Cardiac muscle cell (in vitro differentiated cells and primary cell): ENCODE measurements around the gene MFN2. TPM values are rescaled to one million over a fixed set of nuclear protein-coding genes. Genes with fewer than 3 reads are reported as not detected.
"Not testable (repeated sequence)": the region's sequence is repeated elsewhere in the genome, so short reads cannot be mapped to it uniquely, and the experiment has no call there.

Source experiments
- DNase-seq, 2 donors: peaks; one replicate each; pipeline versions ENCODE4 v3.0.0 to v3.0.0-alpha.2; 2010 to 2017; ENCODE audit warnings: low read depth in 1 of 2, low spot score in 1 of 2
- H3K27ac ChIP-seq: fragments of 200-600 bp; sonication (generic); 2 replicates; pipeline ENCODE4 v1.5.1; 2016
- H3K27me3 ChIP-seq: fragments of 200-600 bp; sonication (generic); 2 replicates; pipeline ENCODE4 v1.6.0; 2016; ENCODE audit warnings: control low read depth
- H3K36me3 ChIP-seq: fragments of 200-600 bp; sonication (generic); 2 replicates; pipeline ENCODE4 v1.5.1; 2016; ENCODE audit warnings: control low read depth
- H3K4me1 ChIP-seq: fragments of 200-600 bp; sonication (generic); 2 replicates; pipeline ENCODE4 v1.8.1; 2017; ENCODE audit warnings: low read depth, mild to moderate bottlenecking, mixed run types
- H3K4me3 ChIP-seq: fragments of 200-600 bp; sonication (generic); 2 replicates; pipeline ENCODE4 v1.5.1; 2016; ENCODE audit warnings: mild to moderate bottlenecking
- H3K9me3 ChIP-seq: fragments of 200-600 bp; sonication (generic); 2 replicates; pipeline ENCODE4 v1.5.1; 2017; ENCODE audit warnings: low read depth, mild to moderate bottlenecking, control low read depth
- CTCF ChIP-seq: IDR thresholded peaks from 2 replicates; pipeline ENCODE4 v1.5.1; 2012; ENCODE audit warnings: low read depth, mild to moderate bottlenecking, low read length
- polyA plus RNA-seq: library from polyadenylated mRNA; unstranded; fragments of >200 nt; fragmentation: Nextera tagmentation; extraction: Ambion mirVana; gene quantifications from 2 replicates; pipeline ENCODE4 v1.2.1, GENCODE V29; 2016
- total RNA-seq: library from RNA; depleted of rRNA; stranded (reverse); fragments of >200 nt; gene quantifications from 2 replicates; pipeline ENCODE4 v1.2.3, GENCODE V29; 2016

Gene MFN2
- total RNA-seq (86.7 and 89.7 TPM in 2 replicates), polyA plus RNA-seq (82.6 and 83.8 TPM in 2 replicates)

GRCh38 chr1:11979851-11980675 is at the start of gene MFN2:
TSS of gene MFN2 (plus strand) at chr1:11980444. CDS start at chr1:11989169, 8,725 bp downstream.
- Histone ChIP-seq H3K27ac (peak within 1 kb of the TSS; percentile 97), H3K4me1 (peaks cover 14% of the 10 kb centered on the region), H3K36me3 (peaks cover 17% of the 10 kb centered on the region), H3K27me3 (no peaks in the 10 kb centered on the region), H3K4me3 (peak within 1 kb of the TSS; percentile 67), H3K9me3 (no peaks in the 10 kb centered on the region)
- DNase-seq: peak; percentile 99
- TF ChIP-seq CTCF: no peak

GRCh38 chr1:11930571-11931445 is 49.4 kb upstream of the MFN2 start:
- Histone ChIP-seq H3K4me3 (no peak overlapping the region), H3K27ac (no peak overlapping the region), H3K9me3 (no peaks in the 10 kb centered on the region), H3K36me3 (no peaks in the 10 kb centered on the region), H3K4me1 (peaks cover 36% of the 10 kb centered on the region), H3K27me3 (no peaks in the 10 kb centered on the region)
- peak in 1 of 2 donors; percentile 87 for DNase-seq
- no peak for TF ChIP-seq CTCF

GRCh38 chr1:11931845-11932244 is 48.4 kb upstream of the MFN2 start:
- no peak for DNase-seq
- TF ChIP-seq CTCF: no peak
- Histone ChIP-seq H3K27ac (no peak overlapping the region), H3K27me3 (no peaks in the 10 kb centered on the region), H3K36me3 (no peaks in the 10 kb centered on the region), H3K4me1 (peaks cover 33% of the 10 kb centered on the region), H3K4me3 (no peak overlapping the region), H3K9me3 (no peaks in the 10 kb centered on the region)

GRCh38 chr1:11934302-11935056 is 45.8 kb upstream of the MFN2 start, which contains the start of gene PLOD1:
TSS of gene PLOD1 (plus strand) at chr1:11934717. CDS start at chr1:11934780, 63 bp downstream.
- no peaks in the 10 kb centered on the region for H3K36me3 ChIP-seq
- peak within 1 kb of the TSS; percentile 45 for H3K4me3 ChIP-seq
- H3K9me3 ChIP-seq: no peaks in the 10 kb centered on the region
- TF ChIP-seq CTCF: no peak
- peak within 1 kb of the TSS; percentile 98 for H3K27ac ChIP-seq
- H3K4me1 ChIP-seq: peaks cover 25% of the 10 kb centered on the region
- peak; percentile 94 to 96 for DNase-seq
- no peaks in the 10 kb centered on the region for H3K27me3 ChIP-seq

- no peaks in the 10 kb centered on the region for H3K27me3 ChIP-seq
- no peak for DNase-seq
- H3K4me3 ChIP-seq: peak overlapping the region; percentile 45
- no peak for TF ChIP-seq CTCF
- H3K9me3 ChIP-seq: no peaks in the 10 kb centered on the region
- no peaks in the 10 kb centered on the region for H3K36me3 ChIP-seq
- peak overlapping the region; percentile 98 for H3K27ac ChIP-seq
- peaks cover 20% of the 10 kb centered on the region for H3K4me1 ChIP-seq
These were observed 45.2 kb upstream of the MFN2 start for GRCh38 chr1:11935057-11935412.

- DNase-seq, H3K27me3 ChIP-seq, H3K36me3 ChIP-seq, H3K27ac ChIP-seq, H3K4me3 ChIP-seq, H3K9me3 ChIP-seq: not testable (repeated sequence)
- H3K4me1 ChIP-seq: peaks cover 14% of the 10 kb centered on the region
These were observed 44.5 kb upstream of the MFN2 start for GRCh38 chr1:11935733-11936132.
